HCT116 (cell line): ENCODE measurements around the gene AZIN2. TPM values are rescaled to one million over a fixed set of nuclear protein-coding genes. Genes with fewer than 3 reads are reported as not detected.

Experiments used
- ATAC-seq: fragments of 200-7000 bp; cut with Tn5 transposase; 2 replicates; pipeline ENCODE4 v1.9.1; 2020; ENCODE audit warnings: mild to moderate bottlenecking, moderate library complexity
- BruUV-seq: library from RNA; stranded (reverse); fragments of 400-500 nt; replicated peaks from 2 replicates; lab custom pipeline; 2021; lab: Mats Ljungman, UMichigan
- CTCF ChIA-PET: fragments of 300-600 bp; sonication (Branson Sonifier 250); formaldehyde crosslinking; loops from one replicate; lab custom pipeline; 2021; ENCODE audit warnings: antibody characterized with exemption; lab: Charles Lee
- POLR2A ChIA-PET: fragments of 300-600, 350-600 bp; sonication (Branson Sonifier 250); formaldehyde crosslinking; loops from one replicate; lab custom pipeline; 2021; ENCODE audit warnings: antibody characterized with exemption; lab: Charles Lee
- RAD21 ChIA-PET, 2 experiments: fragments of 300-600 bp; sonication (Branson Sonifier 250); formaldehyde crosslinking; loops; one replicate each; lab custom pipeline; 2023; ENCODE audit warnings: low total read pairs in 2 of 2; ENCODE audit not compliant: uncharacterized antibody in 2 of 2, unreplicated experiment in 2 of 2, low non-redundant PET in 1 of 2; lab: Charles Lee
- DNase-seq: peaks from one replicate; pipeline ENCODE4 v3.0.0-alpha.2; 2010; ENCODE audit warnings: low read depth, low spot score
- H2AFZ ChIP-seq: fragments of 200-600 bp; shearing (Covaris generic), sonication (generic); 2 replicates; pipeline ENCODE4 v1.6.1; 2017; ENCODE audit warnings: low read depth, mixed run types, mixed read lengths, antibody characterized with exemption, low read length; ENCODE audit not compliant: poor library complexity, severe bottlenecking
- H3K27ac ChIP-seq: 2 replicates; pipeline ENCODE4 v1.5.1; 2012; ENCODE audit warnings: low read depth, low read length
- H3K27me3 ChIP-seq: fragments of 200-600 bp; sonication (generic); 2 replicates; pipeline ENCODE4 v1.6.1; 2016; ENCODE audit warnings: mixed run types, low read length, mixed read lengths; ENCODE audit not compliant: insufficient read depth
- H3K36me3 ChIP-seq, 2 experiments: fragments of 200-500 bp in 1 of 2; fragments of 200-600 bp in 1 of 2; sonication (Bioruptor generic) in 1 of 2; sonication (generic) in 1 of 2; 2 replicates each; pipeline versions ENCODE4 v1.5.1 to v1.6.1; 2014 to 2016; ENCODE audit warnings: low read length in 2 of 2, inconsistent platforms in 1 of 2, mixed read lengths in 1 of 2, mixed run types in 1 of 2; ENCODE audit not compliant: insufficient read depth in 2 of 2, control insufficient read depth in 1 of 2
- H3K4me1 ChIP-seq, 2 experiments: fragments of 200-600 bp in 1 of 2; sonication (generic) in 1 of 2; 2 replicates each; pipeline versions ENCODE4 v1.5.1 to v1.6.1; 2012 to 2017; ENCODE audit warnings: low read length in 2 of 2, inconsistent platforms in 1 of 2, mild to moderate bottlenecking in 1 of 2, mixed read lengths in 1 of 2, mixed run types in 1 of 2, moderate library complexity in 1 of 2; ENCODE audit not compliant: insufficient read depth in 2 of 2, control insufficient read depth in 1 of 2
- H3K4me2 ChIP-seq: fragments of 200-600 bp; sonication (generic); 2 replicates; pipeline ENCODE4 v1.6.1; 2017; ENCODE audit warnings: mixed run types, low read length, mixed read lengths
- H3K4me3 ChIP-seq, 2 experiments: fragments of 200-600 bp in 1 of 2; sonication (generic) in 1 of 2; replicated peaks in 1 of 2; 2 replicates each; pipeline ENCODE4 v1.5.1; 2011 to 2016; ENCODE audit warnings: low read length in 2 of 2, control low read depth in 1 of 2, low read depth in 1 of 2, mild to moderate bottlenecking in 1 of 2, mixed read lengths in 1 of 2, mixed run types in 1 of 2
- H3K79me2 ChIP-seq: fragments of 200-600 bp; sonication (generic); 2 replicates; pipeline ENCODE4 v1.6.1; 2017; ENCODE audit warnings: mild to moderate bottlenecking, mixed run types, low read length, moderate library complexity, mixed read lengths; ENCODE audit not compliant: insufficient read depth
- H3K9ac ChIP-seq: fragments of 200-600 bp; sonication (generic); 2 replicates; pipeline ENCODE4 v1.6.1; 2016; ENCODE audit warnings: low read length, mixed read lengths
- H3K9me2 ChIP-seq: fragments of 200-600 bp; sonication (generic), shearing (Covaris generic); 2 replicates; pipeline ENCODE4 v1.6.1; 2017; ENCODE audit warnings: mixed run types, mild to moderate bottlenecking, moderate library complexity; ENCODE audit not compliant: insufficient read depth
- H3K9me3 ChIP-seq, 2 experiments: fragments of 200-500 bp in 1 of 2; fragments of 200-600 bp in 1 of 2; sonication (Bioruptor generic) in 1 of 2; sonication (generic) in 1 of 2; 2 replicates each; pipeline ENCODE4 v1.6.1; 2014 to 2017; ENCODE audit warnings: low read length in 2 of 2, mixed read lengths in 2 of 2, inconsistent platforms in 1 of 2, low read depth in 1 of 2, mild to moderate bottlenecking in 1 of 2, mixed run types in 1 of 2, moderate library complexity in 1 of 2; ENCODE audit not compliant: control insufficient read depth in 1 of 2, insufficient read depth in 1 of 2
- H4K20me1 ChIP-seq: fragments of 200-600 bp; sonication (generic), shearing (Covaris generic); 2 replicates; pipeline ENCODE4 v1.6.1; 2017; ENCODE audit warnings: mixed run types, mild to moderate bottlenecking, moderate library complexity; ENCODE audit not compliant: insufficient read depth
- CBX3 ChIP-seq: IDR thresholded peaks from 2 replicates; pipeline ENCODE4 v1.6.1; 2012; ENCODE audit warnings: low read depth
- CTCF ChIP-seq, 3 experiments: fragments of 200-600 bp in 1 of 3; sonication (generic) in 1 of 3; IDR thresholded peaks in 2 of 3; conservative IDR thresholded peaks in 1 of 3; 2 replicates each; pipeline ENCODE4 v1.5.1; 2012 to 2017; ENCODE audit warnings: low read depth in 2 of 3, low read length in 2 of 3, antibody characterized with exemption in 1 of 3, borderline replicate concordance in 1 of 3, control low read depth in 1 of 3, mild to moderate bottlenecking in 1 of 3, mixed read lengths in 1 of 3, mixed run types in 1 of 3, moderate library complexity in 1 of 3; ENCODE audit not compliant: insufficient read depth in 1 of 3
- EGR1 ChIP-seq: IDR thresholded peaks from 2 replicates; pipeline ENCODE4 v1.6.1; 2012; ENCODE audit warnings: low read depth
- EZH2 ChIP-seq: fragments of 200-600 bp; sonication (generic); IDR thresholded peaks from 2 replicates; pipeline ENCODE4 v1.6.1; 2017; ENCODE audit warnings: antibody characterized with exemption, mixed run types
- EZH2phosphoT487 ChIP-seq: fragments of 200-600 bp; IDR thresholded peaks from 2 replicates; pipeline ENCODE4 v1.6.1; 2018; ENCODE audit warnings: antibody characterized with exemption, borderline replicate concordance
- FOSL1 ChIP-seq: IDR thresholded peaks from 2 replicates; pipeline ENCODE4 v1.6.1; 2012; ENCODE audit warnings: low read depth
- JUND ChIP-seq: IDR thresholded peaks from 2 replicates; pipeline ENCODE4 v1.6.1; 2012
- POLR2A ChIP-seq: IDR thresholded peaks from 2 replicates; pipeline ENCODE4 v1.7.0; 2011; ENCODE audit warnings: borderline replicate concordance; ENCODE audit not compliant: insufficient read depth, insufficient read length; ENCODE audit errors: extremely low read depth
- RAD21 ChIP-seq: IDR thresholded peaks from 2 replicates; pipeline ENCODE4 v1.6.1; 2012; ENCODE audit warnings: low read depth, mild to moderate bottlenecking
- SIN3A ChIP-seq: IDR thresholded peaks from 2 replicates; pipeline ENCODE4 v1.6.1; 2012; ENCODE audit warnings: low read depth
- SP1 ChIP-seq: IDR thresholded peaks from 2 replicates; pipeline ENCODE4 v1.6.1; 2012; ENCODE audit warnings: low read depth
- SRF ChIP-seq: IDR thresholded peaks from 2 replicates; pipeline ENCODE4 v1.6.1; 2012; ENCODE audit warnings: low read depth
- TCF7L2 ChIP-seq: IDR thresholded peaks from 2 replicates; pipeline ENCODE4 v1.7.0; 2011; ENCODE audit warnings: borderline replicate concordance, inconsistent platforms; ENCODE audit not compliant: insufficient read depth, insufficient read length; ENCODE audit errors: extremely low read depth
- YY1 ChIP-seq: IDR thresholded peaks from 2 replicates; pipeline ENCODE4 v1.6.1; 2011; ENCODE audit warnings: low read length, low read depth, moderate library complexity, mild to moderate bottlenecking; ENCODE audit not compliant: insufficient replicate concordance; ENCODE audit errors: extremely low read depth
- intact Hi-C: fragments of 100-400 bp; cut with micrococcal nuclease; formaldehyde crosslinking; loops from 2 replicates; pipeline ENCODE4 v1.10.0; 2022
- total RNA-seq: library from RNA; stranded (reverse); gene quantifications from one replicate; pipeline ENCODE4 v1.2.1, GENCODE V29; 2021; ENCODE audit not compliant: unreplicated experiment

The AZIN2 gene
- total RNA-seq, 1 experiment from 2014 or later: 7.8 TPM

- no peak for ATAC-seq
- Histone ChIP-seq H3K4me1 (peaks cover 10 to 12% of the 10 kb centered on the region in 2 experiments; a peak in 3 of 4 replicates), H3K4me3 (no peak overlapping the region), H4K20me1 (peaks cover 21% of the 10 kb centered on the region; the same call in 1 of the 2 replicates), H3K4me2 (no peak overlapping the region), H3K27ac (no peak overlapping the region), H3K9me3 (no peaks in the 10 kb centered on the region), H3K9ac (no peak overlapping the region), H3K27me3 (no peaks in the 10 kb centered on the region), H3K36me3 (peaks cover 7 to 20% of the 10 kb centered on the region in 2 experiments; a peak in 3 of 4 replicates), H3K9me2 (no peaks in the 10 kb centered on the region), H2AFZ (no peak overlapping the region), H3K79me2 (peaks cover 94% of the 10 kb centered on the region)
- intact Hi-C loops: no loop called here
- RAD21 ChIA-PET: no interaction called here
- CTCF ChIA-PET: no interaction called here
- TF ChIP-seq POLR2A: no peak
- no peak for TF ChIP-seq CTCF (IDR thresholded peaks at IDR 0.05 in 2 of 3, conservative IDR thresholded peaks at IDR 0.05 in 1 of 3; ENCODE audit: borderline replicate concordance in 1 of 3, insufficient read depth in 1 of 3, low read depth in 2 of 3, low read length in 2 of 3)
- no peak for TF ChIP-seq EGR1
- no peak for TF ChIP-seq RAD21
- TF ChIP-seq EZH2phosphoT487: no peak
- no peak for TF ChIP-seq JUND
- TF ChIP-seq SIN3A: no peak
- no peak for TF ChIP-seq TCF7L2
- TF ChIP-seq SRF: no peak
- TF ChIP-seq CBX3: no peak
- TF ChIP-seq YY1: no peak
- no peak for TF ChIP-seq EZH2
- no peak for TF ChIP-seq FOSL1
- no peak for TF ChIP-seq SP1
- POLR2A ChIA-PET: no interaction called here
- BruUV-seq: no TSS peak
- no peak for DNase-seq
These were observed 48.7 kb upstream of the AZIN2 start for GRCh38 chr1:33032126-33032869.
